CD8-positive, alpha-beta memory T cell (primary cell): Measurements from ENCODE around the gene TMEM255B. TPM values are rescaled to one million over a fixed set of nuclear protein-coding genes. Genes with fewer than 3 reads are reported as not detected.
"Not testable (repeated sequence)": the region's sequence is repeated elsewhere in the genome, so short reads cannot be mapped to it uniquely, and the experiment has no call there.

Experiments
- CTCF ChIA-PET: fragments of 350-600 bp; sonication (Branson Sonifier 250); formaldehyde crosslinking; loops from one replicate; lab custom pipeline; 2021; ENCODE audit warnings: antibody characterized with exemption; lab: Charles Lee
- POLR2A ChIA-PET: fragments of 350-600 bp; sonication (Branson Sonifier 250); formaldehyde crosslinking; loops from one replicate; lab custom pipeline; 2021; ENCODE audit warnings: antibody characterized with exemption; lab: Charles Lee
- DNase-seq, 5 donors: peaks; one replicate each; pipeline versions ENCODE4 v3.0.0 to v3.0.0-alpha.2; 2020 to 2022; ENCODE audit warnings: mixed read lengths in 1 of 5
- H3K27ac ChIP-seq: one replicate; pipeline ENCODE4 v1.7.0; 2013; ENCODE audit warnings: low read depth, mild to moderate bottlenecking, low read length, moderate library complexity
- H3K27me3 ChIP-seq: 2 replicates; pipeline ENCODE4 v1.7.0; 2013; ENCODE audit warnings: low read length, mild to moderate bottlenecking; ENCODE audit not compliant: insufficient read depth, poor library complexity, severe bottlenecking
- H3K36me3 ChIP-seq: 2 replicates; pipeline ENCODE4 v1.7.0; 2013; ENCODE audit warnings: mild to moderate bottlenecking, low read length, moderate library complexity; ENCODE audit not compliant: insufficient read depth
- H3K4me1 ChIP-seq: 2 replicates; pipeline ENCODE4 v1.7.0; 2013; ENCODE audit warnings: mild to moderate bottlenecking, low read length, moderate library complexity; ENCODE audit not compliant: insufficient read depth
- H3K4me3 ChIP-seq: 2 replicates; pipeline ENCODE4 v1.7.0; 2013; ENCODE audit warnings: mild to moderate bottlenecking, low read length
- H3K9me3 ChIP-seq: 2 replicates; pipeline ENCODE4 v1.7.0; 2013; ENCODE audit warnings: mild to moderate bottlenecking, low read length
- H3K27ac Mint-ChIP-seq, 8 donors: one replicate each; pipeline ENCODE4 v1.8.0; 2020 to 2021; ENCODE audit warnings: mixed read lengths in 8 of 8, mild to moderate bottlenecking in 6 of 8, inconsistent platforms in 3 of 8, moderate library complexity in 3 of 8
- H3K27me3 Mint-ChIP-seq, 2 donors: one replicate each; pipeline ENCODE4 v1.8.0; 2020 to 2021; ENCODE audit warnings: mixed read lengths in 2 of 2, mild to moderate bottlenecking in 1 of 2, moderate library complexity in 1 of 2
- H3K36me3 Mint-ChIP-seq, 3 donors: one replicate each; pipeline ENCODE4 v1.8.0; 2020 to 2021; ENCODE audit warnings: mixed read lengths in 3 of 3, inconsistent platforms in 1 of 3, mild to moderate bottlenecking in 1 of 3
- H3K4me1 Mint-ChIP-seq, 3 donors: one replicate each; pipeline ENCODE4 v1.8.0; 2020 to 2021; ENCODE audit warnings: mixed read lengths in 3 of 3, inconsistent platforms in 1 of 3, mild to moderate bottlenecking in 1 of 3
- H3K4me3 Mint-ChIP-seq, 7 donors: one replicate each; pipeline ENCODE4 v1.8.0; 2020 to 2021; ENCODE audit warnings: mixed read lengths in 7 of 7, mild to moderate bottlenecking in 6 of 7, moderate library complexity in 4 of 7, inconsistent platforms in 2 of 7
- H3K9me3 Mint-ChIP-seq, 5 donors: one replicate each; pipeline ENCODE4 v1.8.0; 2020 to 2022; ENCODE audit warnings: mixed read lengths in 5 of 5, mild to moderate bottlenecking in 3 of 5, moderate library complexity in 2 of 5, inconsistent platforms in 1 of 5
- polyA plus RNA-seq: library from polyadenylated mRNA; unstranded; fragments of 300-500 nt; fragmentation: Illumina TruSeq; gene quantifications from one replicate; pipeline ENCODE4 v1.2.3, GENCODE V29; 2021
- total RNA-seq, 2 experiments: library from RNA; stranded (reverse); gene quantifications; one replicate each; pipeline ENCODE4 v1.2.3, GENCODE V29; 2021

TMEM255B gene
- total and polyA plus RNA-seq, 3 experiments from 2014 or later = 0.57 to 0.69 TPM; not detected in 1

DNA sequence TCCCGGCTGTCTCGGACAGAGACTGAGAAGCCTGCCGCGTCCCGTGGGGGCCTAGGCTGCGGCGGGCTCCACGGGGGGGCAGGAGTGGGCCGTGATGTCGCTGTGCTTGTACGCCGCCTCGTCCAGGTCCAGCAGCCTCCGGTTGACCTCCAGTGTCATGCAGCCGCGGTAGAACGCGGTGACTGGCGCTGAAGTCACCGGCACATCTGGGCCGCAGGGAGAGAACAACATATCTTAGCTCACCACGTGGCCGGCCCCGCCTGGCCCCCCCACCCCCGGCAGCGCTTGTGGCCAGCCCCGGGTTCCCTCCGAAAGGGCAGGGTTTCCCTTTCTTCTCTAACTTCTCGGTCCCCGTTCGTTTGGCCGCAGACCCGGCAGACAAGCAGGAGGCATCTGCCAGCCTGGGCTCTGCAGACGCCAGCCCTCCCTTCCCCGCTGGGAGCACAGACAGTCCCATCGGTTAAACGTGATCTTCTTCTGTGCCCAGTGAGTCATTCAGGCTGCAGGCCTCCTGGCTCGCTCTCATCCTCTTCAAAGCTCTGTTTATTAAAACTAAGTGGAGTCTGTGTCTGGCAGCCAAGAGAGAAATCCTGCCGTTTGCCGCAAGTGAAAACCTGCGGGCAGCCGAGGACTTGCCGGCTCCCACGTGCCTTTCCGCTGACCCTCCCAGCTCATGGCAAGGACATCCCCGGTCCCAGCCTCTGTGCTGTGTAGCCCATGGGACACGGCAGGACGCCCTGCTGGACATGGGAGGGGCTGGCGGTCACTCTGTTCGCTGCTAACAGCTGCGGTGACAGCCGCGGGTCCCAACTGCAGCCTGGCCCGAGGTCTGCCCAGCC lies 62.0 kb downstream of the TMEM255B start:
- Mint-ChIP-seq H3K27ac (no peak overlapping the region), H3K36me3 (peaks cover 0 to 3% (median 1%) of the 10 kb centered on the region in 3 donors), H3K27me3 (peaks cover 0 to 6% of the 10 kb centered on the region in 2 donors), H3K9me3 (no peaks in the 10 kb centered on the region), H3K4me3 (peak overlapping the region in 1 of 7 donors; percentile 70), H3K4me1 (peaks cover 8 to 13% (median 11%) of the 10 kb centered on the region in 3 donors)
- no peak overlapping the region for H3K4me3 ChIP-seq
- H3K36me3 ChIP-seq = no peaks in the 10 kb centered on the region
- DNase-seq = no peak
- ChIA-PET POLR2A (no interaction called here), CTCF (no interaction called here)
- peaks cover 9% of the 10 kb centered on the region for H3K4me1 ChIP-seq
- H3K27me3 ChIP-seq = no peaks in the 10 kb centered on the region
- no peak overlapping the region for H3K27ac ChIP-seq
- no peaks in the 10 kb centered on the region for H3K9me3 ChIP-seq

DNA sequence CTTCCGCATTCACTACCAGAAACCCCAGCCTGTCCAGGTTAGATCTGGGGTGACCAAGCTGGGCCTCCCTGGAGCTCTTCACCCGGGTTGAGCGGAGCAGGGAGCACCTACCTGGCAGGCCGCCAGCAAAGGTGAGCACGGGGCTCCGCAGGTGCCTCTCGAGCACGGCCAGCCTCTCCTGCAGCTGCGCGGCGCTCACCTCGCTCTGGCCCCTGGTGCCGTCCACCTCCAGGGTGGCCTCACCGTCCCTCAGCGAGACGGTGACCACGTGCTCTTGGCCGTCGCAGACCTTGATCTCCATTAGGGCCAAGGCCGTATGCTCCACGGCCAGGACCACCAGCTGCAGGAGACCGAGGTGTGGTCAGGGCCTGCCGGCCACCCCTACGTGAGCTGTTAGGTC lies 62.8 kb downstream of the TMEM255B start:
- Mint-ChIP-seq H3K4me1 (peaks cover 3 to 7% (median 4%) of the 10 kb centered on the region in 3 donors), H3K4me3 (no peak overlapping the region), H3K9me3 (no peaks in the 10 kb centered on the region), H3K36me3 (peaks cover 0 to 3% (median 1%) of the 10 kb centered on the region in 3 donors), H3K27me3 (peaks cover 0 to 2% of the 10 kb centered on the region in 2 donors), H3K27ac (no peak overlapping the region)
- DNase-seq = no peak
- no peaks in the 10 kb centered on the region for H3K27me3 ChIP-seq
- no peaks in the 10 kb centered on the region for H3K9me3 ChIP-seq
- no peak overlapping the region for H3K4me3 ChIP-seq
- CTCF ChIA-PET = no interaction called here
- H3K36me3 ChIP-seq = no peaks in the 10 kb centered on the region
- no peak overlapping the region for H3K27ac ChIP-seq
- POLR2A ChIA-PET = no interaction called here
- H3K4me1 ChIP-seq = peaks cover under 1% of the 10 kb centered on the region

DNA sequence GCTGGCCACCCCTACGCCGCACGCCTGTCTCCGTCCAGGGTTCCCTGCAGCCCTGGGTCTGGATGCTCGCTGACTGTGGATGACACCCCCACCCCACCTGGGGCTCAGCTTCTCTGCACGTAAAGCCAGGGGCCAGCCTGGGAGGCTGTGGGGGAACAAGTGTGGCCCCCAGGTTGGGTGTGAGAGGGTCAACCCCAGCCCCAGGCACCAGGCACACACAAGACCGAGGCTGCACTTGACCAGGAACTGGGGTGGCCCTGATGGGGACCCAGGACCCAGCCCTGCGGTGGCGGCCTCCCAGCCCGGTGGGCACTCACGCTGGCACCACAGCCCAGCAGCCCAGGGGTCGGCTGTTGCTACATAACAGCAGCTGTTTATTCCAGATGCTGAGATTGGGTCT lies 63.2 kb downstream of the TMEM255B start:
- H3K4me1 Mint-ChIP-seq = peaks cover 0 to 4% (median 2%) of the 10 kb centered on the region in 3 donors
- H3K4me3 ChIP-seq = no peak overlapping the region
- H3K4me3 Mint-ChIP-seq = no peak overlapping the region
- DNase-seq = no peak
- no peak overlapping the region for H3K27ac Mint-ChIP-seq
- ChIA-PET POLR2A (no interaction called here), CTCF (no interaction called here)
- H3K36me3 Mint-ChIP-seq = peaks cover 0 to 3% (median 1%) of the 10 kb centered on the region in 3 donors
- H3K27me3 Mint-ChIP-seq = no peaks in the 10 kb centered on the region
- no peak overlapping the region for H3K27ac ChIP-seq
- no peaks in the 10 kb centered on the region for H3K9me3 Mint-ChIP-seq
- no peaks in the 10 kb centered on the region for H3K27me3 ChIP-seq
- no peaks in the 10 kb centered on the region for H3K4me1 ChIP-seq
- H3K9me3 ChIP-seq = no peaks in the 10 kb centered on the region
- no peaks in the 10 kb centered on the region for H3K36me3 ChIP-seq

DNA sequence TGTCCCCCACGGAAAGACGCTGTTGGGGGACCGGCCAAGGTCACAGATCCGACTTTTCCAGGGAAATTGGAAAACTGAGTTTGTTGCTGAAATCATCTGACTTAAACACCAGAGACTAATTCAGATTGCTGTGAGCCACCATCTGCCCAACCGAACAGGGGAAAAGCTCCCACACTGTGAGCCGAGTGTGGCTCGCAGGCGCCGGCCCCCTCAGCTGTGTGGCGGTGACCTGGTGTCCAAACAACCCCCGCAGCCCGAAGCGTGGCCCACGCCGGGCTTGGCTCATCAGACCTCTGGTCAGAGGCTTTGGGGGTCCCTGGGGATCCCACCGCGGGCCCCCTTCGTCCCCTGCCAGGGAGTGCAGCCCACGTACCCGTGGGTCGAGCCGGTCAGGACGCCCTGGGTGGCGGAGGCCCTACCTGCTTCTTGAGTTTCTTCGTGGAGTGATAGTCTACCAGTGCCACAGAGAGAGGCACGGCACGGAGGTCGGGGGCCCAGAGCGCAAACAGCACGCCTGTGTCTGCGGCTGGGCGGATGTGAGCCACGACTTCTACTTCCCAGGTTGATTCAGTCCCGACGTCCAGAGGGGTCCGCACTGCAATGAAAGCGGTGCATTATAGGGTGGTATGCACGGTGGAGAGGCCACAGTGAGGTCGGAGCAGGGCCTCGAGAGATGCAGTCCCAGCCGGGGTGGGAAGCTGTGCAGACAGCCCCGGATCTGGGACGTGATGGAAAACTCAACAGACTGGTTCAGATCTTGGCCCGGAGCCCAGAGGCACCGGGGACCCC lies 64.1 kb downstream of the TMEM255B start:
- H3K27me3 Mint-ChIP-seq = no peaks in the 10 kb centered on the region
- ChIA-PET CTCF (no interaction called here), POLR2A (no interaction called here)
- no peak overlapping the region for H3K4me3 ChIP-seq
- peaks cover 0 to 3% (median 1%) of the 10 kb centered on the region in 3 donors for H3K36me3 Mint-ChIP-seq
- no peaks in the 10 kb centered on the region for H3K4me1 Mint-ChIP-seq
- H3K4me3 Mint-ChIP-seq = no peak overlapping the region
- no peaks in the 10 kb centered on the region for H3K9me3 ChIP-seq
- no peak overlapping the region for H3K27ac Mint-ChIP-seq
- DNase-seq = no peak
- H3K27me3 ChIP-seq = no peaks in the 10 kb centered on the region
- no peaks in the 10 kb centered on the region for H3K9me3 Mint-ChIP-seq
- no peaks in the 10 kb centered on the region for H3K36me3 ChIP-seq
- H3K27ac ChIP-seq = no peak overlapping the region
- no peaks in the 10 kb centered on the region for H3K4me1 ChIP-seq

DNA sequence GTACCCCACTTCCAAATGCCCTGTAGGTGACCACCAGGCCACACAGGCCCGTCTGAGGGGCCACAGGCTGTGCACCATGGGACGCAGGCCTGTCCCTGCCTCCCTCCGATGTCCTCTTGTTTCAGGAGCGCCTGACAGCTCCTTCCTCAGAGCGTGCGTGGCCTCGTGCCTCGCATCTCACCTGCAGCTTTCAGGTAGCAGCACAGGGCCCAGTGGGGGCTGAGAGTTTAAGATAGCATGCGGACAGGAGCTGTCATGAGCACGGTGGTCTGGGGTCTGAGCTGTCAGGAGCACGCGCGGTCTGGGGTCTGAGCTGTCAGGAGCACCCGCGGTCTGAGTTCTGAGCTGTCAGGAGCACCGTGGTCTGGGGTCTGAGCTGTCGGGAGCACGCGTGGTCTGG lies 64.7 kb downstream of the TMEM255B start:
- CTCF ChIA-PET = no interaction called here
- H3K27me3 Mint-ChIP-seq = no peaks in the 10 kb centered on the region

DNA sequence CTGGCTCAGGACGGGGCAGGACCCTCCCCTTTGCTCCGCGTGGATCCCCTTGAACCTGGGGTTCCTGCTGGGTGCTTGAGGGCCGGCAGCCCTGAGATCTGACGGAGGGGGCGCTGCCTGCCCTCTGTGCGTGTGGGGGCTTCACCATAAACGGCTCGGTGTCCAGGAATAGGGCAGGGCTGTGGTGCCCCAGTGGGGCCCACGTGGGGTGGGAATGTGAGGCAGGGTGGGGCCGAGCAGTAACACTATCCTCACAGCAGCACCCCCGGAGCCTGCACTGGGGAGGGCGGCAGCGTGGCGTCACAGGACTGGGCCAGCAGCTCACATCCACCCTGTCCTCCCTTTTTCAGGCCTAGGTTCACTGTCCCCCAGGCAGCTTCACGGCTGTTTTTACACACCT lies 66.8 kb downstream of the TMEM255B start:
- Histone ChIP-seq H3K27me3 (no peaks in the 10 kb centered on the region), H3K9me3 (no peaks in the 10 kb centered on the region), H3K4me3 (no peak overlapping the region), H3K27ac (no peak overlapping the region), H3K4me1 (no peaks in the 10 kb centered on the region), H3K36me3 (no peaks in the 10 kb centered on the region)
- ChIA-PET POLR2A (no interaction called here), CTCF (no interaction called here)
- Mint-ChIP-seq H3K36me3 (peaks cover 0 to 3% (median 1%) of the 10 kb centered on the region in 3 donors), H3K4me1 (no peaks in the 10 kb centered on the region), H3K27me3 (no peaks in the 10 kb centered on the region), H3K4me3 (no peak overlapping the region), H3K9me3 (no peaks in the 10 kb centered on the region), H3K27ac (no peak overlapping the region)
- DNase-seq = no peak

More for the DNA sequence above, 64.7 kb downstream of the TMEM255B start:
- Mint-ChIP-seq H3K36me3 (peaks cover 0 to 3% (median 1%) of the 10 kb centered on the region in 3 donors), H3K27ac (no peak overlapping the region), H3K4me1 (no peaks in the 10 kb centered on the region), H3K4me3 (no peak overlapping the region), H3K9me3 (no peaks in the 10 kb centered on the region)
- no peaks in the 10 kb centered on the region for H3K9me3 ChIP-seq
- no peaks in the 10 kb centered on the region for H3K4me1 ChIP-seq
- H3K36me3 ChIP-seq = no peaks in the 10 kb centered on the region
- H3K27ac ChIP-seq = no peak overlapping the region
- no peak for DNase-seq
- H3K4me3 ChIP-seq = no peak overlapping the region
- H3K27me3 ChIP-seq = no peaks in the 10 kb centered on the region
- POLR2A ChIA-PET = no interaction called here

DNA sequence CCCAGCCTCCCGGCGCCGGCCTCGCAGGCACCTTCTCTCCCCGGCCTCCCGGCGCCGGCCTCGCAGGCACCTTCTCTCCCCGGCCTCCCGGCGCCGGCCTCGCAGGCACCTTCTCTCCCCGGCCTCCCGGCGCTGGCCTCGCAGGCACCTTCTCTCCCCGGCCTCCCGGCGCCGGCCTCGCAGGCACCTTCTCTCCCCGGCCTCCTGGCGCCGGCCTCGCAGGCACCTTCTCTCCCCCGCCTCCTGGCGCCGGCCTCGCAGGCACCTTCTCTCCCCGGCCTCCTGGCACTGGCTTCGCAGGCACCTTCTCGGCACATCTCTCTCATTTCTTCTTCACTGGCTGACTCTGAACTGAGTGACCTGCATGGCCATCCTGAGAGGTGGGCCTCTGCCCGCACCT lies 67.4 kb downstream of the TMEM255B start:
- CTCF ChIA-PET, H3K27ac ChIP-seq, H3K4me1 Mint-ChIP-seq, H3K9me3 Mint-ChIP-seq, H3K9me3 ChIP-seq, H3K4me3 Mint-ChIP-seq, DNase-seq, H3K36me3 ChIP-seq, H3K27ac Mint-ChIP-seq, H3K27me3 Mint-ChIP-seq, H3K4me1 ChIP-seq, POLR2A ChIA-PET, H3K36me3 Mint-ChIP-seq, H3K27me3 ChIP-seq, H3K4me3 ChIP-seq: not testable (repeated sequence)

DNA sequence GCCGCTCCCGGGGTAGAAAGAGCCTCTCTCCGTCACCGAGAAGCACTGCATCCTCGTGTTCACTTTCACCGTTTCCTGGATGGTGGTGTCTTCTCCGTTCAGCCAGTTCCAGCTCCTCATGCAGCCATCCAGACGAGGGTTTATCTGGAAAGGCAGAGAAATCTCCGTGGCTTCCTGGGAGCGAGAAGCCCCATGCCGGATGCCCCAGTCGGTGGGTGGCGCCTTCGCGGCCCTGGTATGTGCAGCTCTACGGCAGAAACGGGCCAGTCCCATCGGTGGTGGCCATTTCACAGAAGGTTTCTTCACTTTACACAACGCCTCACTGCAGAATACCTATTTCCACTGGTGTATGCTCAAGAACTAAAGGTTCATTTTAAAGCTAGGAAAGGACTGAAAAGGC lies 68.0 kb downstream of the TMEM255B start:
- H3K27ac Mint-ChIP-seq = no peak overlapping the region
- Histone ChIP-seq H3K36me3 (no peaks in the 10 kb centered on the region), H3K4me3 (no peak overlapping the region), H3K9me3 (no peaks in the 10 kb centered on the region), H3K27ac (no peak overlapping the region), H3K27me3 (no peaks in the 10 kb centered on the region), H3K4me1 (no peaks in the 10 kb centered on the region)
- no peaks in the 10 kb centered on the region for H3K9me3 Mint-ChIP-seq
- no peak overlapping the region for H3K4me3 Mint-ChIP-seq
- DNase-seq = no peak
- ChIA-PET CTCF (no interaction called here), POLR2A (interaction anchor here (0.6 kb wide), 1 partner anchor 284 kb away, joined by 3 read pairs; no protein-coding TSS in a partner anchor)
- H3K4me1 Mint-ChIP-seq = no peaks in the 10 kb centered on the region
- no peaks in the 10 kb centered on the region for H3K27me3 Mint-ChIP-seq
- peaks cover 0 to 3% (median 1%) of the 10 kb centered on the region in 3 donors for H3K36me3 Mint-ChIP-seq
